Measurements from ENCODE around the gene NMNAT2. TPM values are rescaled to one million over a fixed set of nuclear protein-coding genes. Genes with fewer than 3 reads are reported as not detected.

The NMNAT2 gene
- polyA plus RNA-seq, 1 donor from 2014 or later: 43.8 TPM

- H3K4me3 ChIP-seq (ENCODE audit: low read length): no peak overlapping the region
- H3K9me2 ChIP-seq (ENCODE audit: insufficient read depth, low read length): no peaks in the 10 kb centered on the region
- no peaks in the 10 kb centered on the region for H3K79me2 ChIP-seq (replicated peaks; ENCODE audit: insufficient read depth, low read length)
- H3F3A ChIP-seq (ENCODE audit: insufficient read depth, low read length, poor library complexity, severe bottlenecking): no peaks in the 10 kb centered on the region
- no peaks in the 10 kb centered on the region for H3K27me3 ChIP-seq (ENCODE audit: insufficient read depth, low read depth, low read length)
- no peak for TF ChIP-seq REST (IDR thresholded peaks at IDR 0.05; ENCODE audit: borderline replicate concordance)
- no peak overlapping the region for H3K4me2 ChIP-seq (ENCODE audit: low read length)
- no peaks in the 10 kb centered on the region for H4K20me1 ChIP-seq (ENCODE audit: insufficient read depth)
- H3K36me3 ChIP-seq (ENCODE audit: insufficient read depth, low read length): no peaks in the 10 kb centered on the region
- H3K9me3 ChIP-seq (ENCODE audit: low read length): no peaks in the 10 kb centered on the region
- H3K9ac ChIP-seq (ENCODE audit: low read length): no peak overlapping the region
- H3K27ac ChIP-seq (ENCODE audit: low read length): no peak overlapping the region
- no peak overlapping the region for H2AFZ ChIP-seq (ENCODE audit: low read depth, low read length)
Measured at GRCh38 chr1:183203094-183203493, 215.1 kb downstream of the NMNAT2 start.

GRCh38 chr1:183200451-183200850 lies 217.7 kb downstream of the NMNAT2 start:
- H3K36me3 ChIP-seq (ENCODE audit: insufficient read depth, low read length): no peaks in the 10 kb centered on the region
- no peak overlapping the region for H2AFZ ChIP-seq (ENCODE audit: low read depth, low read length)
- H3K9me3 ChIP-seq (ENCODE audit: low read length): no peaks in the 10 kb centered on the region
- no peaks in the 10 kb centered on the region for H3K79me2 ChIP-seq (replicated peaks; ENCODE audit: insufficient read depth, low read length)
- H3K9me2 ChIP-seq (ENCODE audit: insufficient read depth, low read length): no peaks in the 10 kb centered on the region
- H3F3A ChIP-seq (ENCODE audit: insufficient read depth, low read length, poor library complexity, severe bottlenecking): no peaks in the 10 kb centered on the region
- no peak overlapping the region for H3K9ac ChIP-seq (ENCODE audit: low read length)
- TF ChIP-seq TAF1 (IDR thresholded peaks at IDR 0.05; ENCODE audit: low read depth) (no peak), RAD21 (conservative IDR thresholded peaks at IDR 0.05) (no peak), SMC3 (conservative IDR thresholded peaks at IDR 0.05; ENCODE audit: poor library complexity) (no peak), MXI1 (conservative IDR thresholded peaks at IDR 0.05; ENCODE audit: poor library complexity, severe bottlenecking) (no peak), EZH2 (IDR thresholded peaks at IDR 0.05; ENCODE audit: borderline replicate concordance, insufficient read depth, low read length, poor library complexity, severe bottlenecking) (no peak), EP300 (conservative IDR thresholded peaks at IDR 0.05; ENCODE audit: poor library complexity, severe bottlenecking) (no peak), REST (IDR thresholded peaks at IDR 0.05; ENCODE audit: borderline replicate concordance) (no peak), POLR2AphosphoS5 (IDR thresholded peaks at IDR 0.05) (no peak)
- H3K4me3 ChIP-seq (ENCODE audit: low read length): no peak overlapping the region
- no peaks in the 10 kb centered on the region for H3K27me3 ChIP-seq (ENCODE audit: insufficient read depth, low read depth, low read length)
- no peak overlapping the region for H3K4me2 ChIP-seq (ENCODE audit: low read length)
- no peaks in the 10 kb centered on the region for H4K20me1 ChIP-seq (ENCODE audit: insufficient read depth)
- no peak overlapping the region for H3K27ac ChIP-seq (ENCODE audit: low read length)
